Activated CD8-positive, alpha-beta memory T cell treated with anti-CD3 and anti-CD28 coated beads, Interleukin-2, amount 50 U/mL, for 1 hour (primary cell): ENCODE measurements around the gene CELF3.
A peak's percentile ranks its signal among the peaks of the same experiment; 100 is the strongest.
"Not testable (repeated sequence)": the region's sequence is repeated elsewhere in the genome, so short reads cannot be mapped to it uniquely, and the experiment has no call there.

ENCODE experiments used
- DNase-seq: peaks from one replicate; pipeline ENCODE4 v3.0.0-alpha.2; 2020; ENCODE audit errors: extremely low read depth

Gene CELF3

GRCh38 chr1:151716771-151717631 lies at the start of gene CELF3:
CELF3 (minus strand) TSS chr1:151716803; CDS start chr1:151716020, 783 bp downstream.
- no peak for DNase-seq

DNA sequence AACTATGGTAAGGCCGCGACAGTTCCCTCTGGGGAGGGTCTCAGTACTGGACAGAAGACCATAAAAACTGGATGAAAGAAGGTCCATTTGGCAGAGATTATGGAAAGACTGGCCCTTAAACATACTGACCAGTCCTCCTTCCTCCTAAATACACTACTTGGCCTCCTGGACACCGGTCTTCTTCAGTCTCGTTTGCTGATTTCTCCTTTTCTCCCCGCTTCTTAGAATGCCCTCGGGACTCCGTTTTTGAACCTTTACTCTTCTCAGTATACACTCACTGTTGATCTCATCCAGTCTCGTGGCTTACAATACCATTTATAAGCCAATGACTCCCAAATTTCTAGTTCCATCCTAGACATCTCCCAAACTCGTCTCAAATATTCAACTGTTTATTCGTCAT lies 47.4 kb upstream of the CELF3 start:
- no peak for DNase-seq

DNA sequence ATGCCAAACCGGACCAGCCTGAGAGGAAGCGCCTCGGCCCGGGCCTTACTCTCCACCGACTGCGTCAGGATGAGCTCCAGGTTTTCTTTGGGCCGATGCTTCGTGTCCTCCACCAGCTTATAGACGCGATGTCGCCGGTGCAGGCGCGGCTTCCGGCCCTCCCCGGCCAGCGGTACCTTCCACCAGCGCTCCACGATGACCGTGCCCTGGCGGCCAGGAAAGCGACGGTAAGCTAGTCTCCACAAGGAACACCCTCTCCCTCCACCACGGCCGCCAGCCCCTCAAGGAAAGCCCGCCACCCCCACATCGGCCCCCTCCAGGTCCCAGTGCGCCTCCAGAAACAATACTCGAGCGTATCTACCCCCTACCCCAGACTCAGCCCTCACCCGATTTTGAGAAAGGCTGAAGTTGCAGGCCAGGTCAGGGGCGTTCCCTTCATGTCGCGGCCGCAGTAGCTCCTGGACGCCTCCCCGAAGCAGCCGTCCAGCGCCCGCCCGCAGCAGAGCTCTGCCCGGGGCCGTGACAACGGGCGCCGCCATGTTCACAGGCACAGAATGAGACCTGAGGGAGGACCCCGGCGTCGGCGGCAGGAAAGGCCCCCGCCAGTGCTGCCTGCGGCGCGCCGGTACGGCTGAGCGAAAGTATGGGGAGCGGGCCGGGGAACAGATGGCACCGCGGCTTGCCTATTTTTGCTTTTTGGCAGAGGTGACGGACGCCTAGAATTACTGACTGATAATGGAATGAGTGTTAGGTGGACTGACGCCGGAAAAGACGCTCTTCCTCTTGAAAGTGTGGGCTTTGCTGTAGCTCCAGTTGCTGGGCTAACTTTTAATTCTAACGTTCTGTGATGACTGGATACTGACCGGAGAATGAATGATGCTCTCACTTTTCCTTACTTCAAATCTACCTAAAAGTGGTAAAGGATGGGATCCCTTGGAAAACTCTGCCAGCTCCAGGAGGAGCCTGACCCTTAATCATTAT lies 46.6 kb upstream of the CELF3 start, which contains the start of gene MRPL9:
MRPL9 (minus strand) TSS at position 556 of the 981 bp plus-strand sequence; CDS start at position 539, 17 bp downstream.
- peak; percentile 49 for DNase-seq

DNA sequence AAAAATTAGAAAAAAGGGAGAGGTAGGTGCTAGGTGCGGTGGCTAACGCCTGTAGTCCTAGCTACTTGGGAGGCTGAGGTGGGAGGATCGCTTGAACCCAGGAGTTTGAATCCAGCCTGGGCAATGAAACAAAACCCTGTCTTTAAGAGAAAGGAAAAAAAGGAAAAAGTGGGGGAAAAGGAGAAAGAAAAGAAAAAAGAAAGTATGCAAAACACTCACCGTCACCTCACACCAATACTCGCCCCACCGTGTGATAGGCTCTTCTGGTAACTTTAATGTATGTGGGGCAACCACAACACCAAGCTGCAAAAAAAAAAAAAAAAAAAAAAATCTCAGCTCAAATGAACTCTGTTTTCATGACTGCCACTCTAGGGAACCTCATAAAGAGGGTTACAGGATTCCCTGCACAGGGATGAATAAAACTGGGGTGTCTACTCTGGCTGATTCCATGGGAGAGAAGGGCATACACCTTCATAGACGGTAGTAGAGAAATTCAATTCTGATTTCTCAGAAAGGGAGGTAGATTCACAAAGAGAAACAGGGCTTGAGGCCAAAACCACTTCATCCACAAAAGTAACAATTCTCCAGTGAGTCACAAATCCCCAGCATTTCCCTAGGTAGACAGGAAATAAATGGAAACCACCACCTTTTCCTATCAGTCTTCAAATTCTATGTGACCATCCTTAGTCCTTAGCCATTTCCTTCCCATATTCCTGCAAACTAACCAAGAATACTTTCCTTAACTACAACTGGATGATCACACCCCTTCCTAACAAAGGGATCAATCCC lies 44.2 kb upstream of the CELF3 start:
- no peak for DNase-seq

GRCh38 chr1:151759241-151759640 lies 42.6 kb upstream of the CELF3 start:
- no peak for DNase-seq

- DNase-seq, result no peak
Measured at GRCh38 chr1:151756291-151756690, 39.7 kb upstream of the CELF3 start.

DNA sequence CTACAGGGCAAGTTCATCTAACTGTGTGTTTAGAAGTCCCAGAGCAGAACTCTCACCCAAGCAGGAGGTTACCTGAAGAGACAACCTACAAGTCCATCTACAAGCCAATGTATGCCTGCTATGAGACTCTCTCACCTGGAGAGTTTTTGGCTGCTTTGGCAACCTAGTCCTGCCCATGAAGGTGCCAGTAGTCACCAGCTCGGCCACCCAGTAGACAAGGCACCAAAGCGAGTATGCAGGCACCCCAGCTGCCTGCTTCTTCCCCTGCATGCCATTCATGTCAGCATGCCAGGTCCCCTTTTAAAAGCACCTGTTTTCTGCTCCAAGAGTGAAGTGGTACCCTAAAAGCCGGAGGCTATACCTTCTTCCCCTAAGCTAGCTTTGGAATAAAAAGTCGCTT lies 24.9 kb upstream of the CELF3 start:
- no peak for DNase-seq

- DNase-seq, result no peak
Measured at GRCh38 chr1:151739590-151740355, 23.2 kb upstream of the CELF3 start.

GRCh38 chr1:151737479-151737878 lies 20.9 kb upstream of the CELF3 start:
- no peak for DNase-seq

GRCh38 chr1:151737026-151737425 lies 20.4 kb upstream of the CELF3 start:
- no peak for DNase-seq

GRCh38 chr1:151733995-151734394 lies 17.4 kb upstream of the CELF3 start:
- not testable (repeated sequence) for DNase-seq

GRCh38 chr1:151733126-151733525 lies 16.5 kb upstream of the CELF3 start:
- no peak for DNase-seq

DNA sequence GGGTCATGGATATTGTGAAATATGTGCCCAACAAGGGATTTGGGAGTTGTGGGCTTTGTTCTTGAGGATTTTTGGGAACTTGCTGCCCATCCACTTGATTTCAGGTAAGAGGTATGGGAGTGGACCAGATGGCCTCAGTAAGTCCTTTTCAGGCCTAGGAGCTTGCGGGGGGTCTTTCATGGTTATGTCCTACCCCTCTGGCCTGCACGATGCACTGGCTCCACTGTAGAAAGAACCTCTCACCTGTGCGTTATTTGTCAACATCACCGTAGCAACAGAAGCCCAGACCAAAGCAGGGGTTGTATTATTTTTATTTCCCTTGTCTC lies 13.3 kb upstream of the CELF3 start:
- DNase-seq, result no peak

- DNase-seq, result no peak
Measured at GRCh38 chr1:151729157-151729965, 12.8 kb upstream of the CELF3 start.

DNA sequence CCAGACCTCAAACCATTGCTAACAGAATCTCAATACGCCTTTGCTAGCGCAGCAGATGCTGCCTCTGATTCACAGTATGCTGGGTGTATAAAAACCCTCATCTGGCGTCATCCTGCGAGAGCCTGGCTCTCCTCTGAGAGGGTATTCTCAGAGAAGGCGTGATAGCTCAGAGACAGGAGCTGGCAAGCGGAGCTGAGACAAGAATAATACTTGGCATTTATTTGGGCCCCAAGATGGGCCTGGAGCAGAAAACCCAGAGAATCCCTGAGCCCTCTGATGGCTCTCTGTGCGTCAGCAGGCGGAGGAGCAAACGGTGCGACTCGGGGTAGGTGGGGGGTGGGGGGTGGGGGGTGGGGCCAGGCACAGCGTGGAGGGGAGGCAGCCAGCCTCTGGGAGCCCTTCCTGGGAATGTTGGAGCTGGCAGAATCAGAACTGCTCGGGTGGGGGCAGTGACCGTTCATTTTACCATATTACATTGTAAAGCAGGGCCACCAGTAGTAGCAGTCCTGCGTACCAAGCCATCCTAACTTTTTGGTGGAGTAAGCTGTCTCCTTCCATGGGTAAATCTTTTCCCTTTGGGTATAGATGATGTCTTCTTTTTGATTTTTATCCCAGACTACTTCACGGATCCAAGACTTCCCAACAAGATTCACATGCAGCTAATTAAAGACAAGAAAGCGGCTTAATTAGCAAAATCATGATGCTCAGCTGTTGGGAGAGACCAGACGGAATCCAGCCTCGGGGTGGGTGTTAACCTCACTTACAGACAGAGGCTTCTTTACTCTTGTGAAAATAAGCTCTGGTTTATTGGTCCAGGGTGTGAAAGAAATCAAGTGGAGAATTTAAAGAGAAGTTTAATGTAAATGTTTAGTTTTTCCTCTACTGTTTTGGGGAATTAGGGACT lies 11.8 kb upstream of the CELF3 start:
- DNase-seq, result no peak

GRCh38 chr1:151723726-151724370 lies 7.2 kb upstream of the CELF3 start:
- no peak for DNase-seq

DNA sequence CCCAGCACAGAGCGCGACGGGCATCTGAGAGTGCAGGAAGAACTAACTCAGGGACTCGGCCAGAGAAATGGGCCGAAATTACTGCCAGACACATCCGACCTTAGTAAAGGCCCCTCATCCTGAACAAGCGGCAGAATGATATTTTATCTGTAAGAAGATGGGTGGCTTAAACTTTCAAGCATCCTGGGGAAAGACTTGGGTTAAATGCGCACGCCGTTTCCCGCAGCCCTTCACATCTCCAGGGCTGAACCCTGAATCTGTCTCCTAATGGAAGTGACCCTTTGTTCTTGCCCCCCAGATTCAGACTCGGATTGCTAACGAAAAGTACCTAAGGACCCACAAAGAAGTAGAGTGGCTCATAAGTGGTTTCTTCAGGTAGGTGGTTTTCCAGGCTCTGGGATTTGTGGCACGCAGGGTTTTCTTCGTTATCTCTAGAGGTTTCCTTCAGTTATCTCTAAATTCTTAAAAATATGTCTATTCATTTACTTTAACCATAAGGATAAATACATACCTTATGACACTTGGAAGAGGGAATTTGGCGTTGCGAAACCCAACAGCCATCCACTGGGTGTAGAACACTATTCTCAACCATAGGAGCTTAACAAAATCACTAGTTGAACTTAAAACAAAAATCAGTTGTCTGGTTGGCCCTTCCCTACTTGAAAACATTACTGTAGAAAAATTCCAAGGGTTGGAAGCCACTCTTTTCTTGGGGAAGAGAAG lies 5.3 kb upstream of the CELF3 start:
- DNase-seq, result no peak
